ENCODE results near the gene SLC39A3.

- TF ChIP-seq CTCF (IDR thresholded peaks at IDR 0.05; ENCODE audit: low read length) (no peak), EZH2 (IDR thresholded peaks at IDR 0.05; ENCODE audit: borderline replicate concordance, low read length) (no peak)
These were observed 13.5 kb downstream of the SLC39A3 start for GRCh38 chr19:2726160-2726855.

All from OCI-LY1 (cell line).